Measurements from ENCODE around the gene FERMT3.

Gene FERMT3

GRCh38 chr11:64263021-64263946, 56.8 kb downstream of the FERMT3 start:
- TF ChIP-seq SUZ12 (IDR thresholded peaks at IDR 0.05) (no peak), ARNT (IDR thresholded peaks at IDR 0.05) (no peak), L3MBTL2 (conservative IDR thresholded peaks at IDR 0.05) (no peak), HDGF (IDR thresholded peaks at IDR 0.05; ENCODE audit: borderline replicate concordance) (no peak), FOXK2 (IDR thresholded peaks at IDR 0.05) (no peak), ZNF384 (IDR thresholded peaks at IDR 0.05) (no peak), FOXA1 (IDR thresholded peaks at IDR 0.05) (no peak)
- ChIA-PET POLR2A (interaction anchor here (0.6 to 2.3 kb wide), 5 partner anchors 8 to 54 kb away, joined by 3 to 5 read pairs (median 4); partner anchors contain the start of genes PLCB3, PPP1R14B and TRMT112), CTCF (no interaction called here)
- no peak for DNase-seq (ENCODE audit: extremely low spot score)

- CTCF ChIA-PET, result no interaction called here
- TF ChIP-seq PKNOX1 (IDR thresholded peaks at IDR 0.05) (no peak), SUZ12 (IDR thresholded peaks at IDR 0.05) (no peak), FOXM1 (IDR thresholded peaks at IDR 0.05; ENCODE audit: borderline replicate concordance) (no peak), LEF1 (IDR thresholded peaks at IDR 0.05; ENCODE audit: borderline replicate concordance) (no peak), L3MBTL2 (conservative IDR thresholded peaks at IDR 0.05) (no peak), FOXA1 (IDR thresholded peaks at IDR 0.05) (no peak), SP1 (IDR thresholded peaks at IDR 0.05) (no peak), TARDBP (IDR thresholded peaks at IDR 0.05) (no peak)
- no peak for DNase-seq (ENCODE audit: extremely low spot score)
- POLR2A ChIA-PET, result interaction anchor here (0.6 to 2.3 kb wide), 7 partner anchors 13 to 78 kb away, joined by 3 to 5 read pairs (median 3); partner anchors contain the start of genes PLCB3, PPP1R14B, STIP1 and TRMT112
Measured at GRCh38 chr11:64263947-64264317, 57.4 kb downstream of the FERMT3 start.

DNA sequence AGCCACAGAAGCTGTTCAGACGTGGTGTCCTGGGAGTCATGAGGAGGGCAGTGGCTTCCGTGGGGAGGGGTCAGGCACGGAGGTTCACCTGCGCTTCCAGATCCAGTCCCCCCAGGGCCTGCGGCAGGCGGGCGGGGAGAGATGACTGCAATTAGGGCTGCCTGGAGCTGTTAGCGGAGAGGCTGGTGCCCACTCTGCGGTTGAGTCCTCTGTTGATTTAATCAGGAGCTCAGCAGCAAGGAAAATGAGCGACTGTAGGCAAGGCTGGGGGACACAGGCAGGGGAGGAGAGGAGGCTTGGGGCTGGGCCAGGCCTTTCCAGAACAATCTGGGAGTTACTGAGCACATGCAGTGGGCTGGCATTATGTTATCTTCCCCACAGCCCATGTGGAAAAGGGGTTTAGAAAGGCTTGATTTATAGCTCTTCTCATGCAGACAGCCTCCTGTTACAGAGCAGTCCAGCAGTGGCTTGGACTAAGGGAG, 57.9 kb downstream of the FERMT3 start:
- ChIA-PET CTCF (no interaction called here), POLR2A (interaction anchor here (0.6 to 2.3 kb wide), 6 partner anchors 17 to 79 kb away, joined by 3 to 5 read pairs (median 3); partner anchors contain the start of genes PPP1R14B, STIP1 and TRMT112)
- TF ChIP-seq TARDBP (IDR thresholded peaks at IDR 0.05) (no peak), HDGF (IDR thresholded peaks at IDR 0.05; ENCODE audit: borderline replicate concordance) (no peak)
- DNase-seq (ENCODE audit: extremely low spot score), result no peak

- POLR2A ChIA-PET, result interaction anchor here (0.7 to 2.3 kb wide), 5 partner anchors 10 to 26 kb away, joined by 3 to 5 read pairs (median 3); partner anchors contain the start of gene PPP1R14B
- DNase-seq (ENCODE audit: extremely low spot score), result no peak
- TF ChIP-seq FOXK2 (IDR thresholded peaks at IDR 0.05) (no peak), TARDBP (IDR thresholded peaks at IDR 0.05) (no peak), NFRKB (IDR thresholded peaks at IDR 0.05) (no peak), CTBP1 (IDR thresholded peaks at IDR 0.05; ENCODE audit: borderline replicate concordance) (no peak), SP1 (IDR thresholded peaks at IDR 0.05) (no peak), PKNOX1 (IDR thresholded peaks at IDR 0.05) (no peak), ARNT (IDR thresholded peaks at IDR 0.05) (no peak), FOXM1 (IDR thresholded peaks at IDR 0.05; ENCODE audit: borderline replicate concordance) (no peak), HDGF (IDR thresholded peaks at IDR 0.05; ENCODE audit: borderline replicate concordance) (no peak), ZNF384 (IDR thresholded peaks at IDR 0.05) (no peak), ELF4 (IDR thresholded peaks at IDR 0.05) (no peak), SUZ12 (IDR thresholded peaks at IDR 0.05) (no peak), FOXA1 (IDR thresholded peaks at IDR 0.05) (no peak), L3MBTL2 (conservative IDR thresholded peaks at IDR 0.05) (no peak), BHLHE40 (IDR thresholded peaks at IDR 0.05; ENCODE audit: borderline replicate concordance) (no peak), LEF1 (IDR thresholded peaks at IDR 0.05; ENCODE audit: borderline replicate concordance) (no peak)
- CTCF ChIA-PET, result no interaction called here
Measured at GRCh38 chr11:64265176-64266160, 58.9 kb downstream of the FERMT3 start.

DNA sequence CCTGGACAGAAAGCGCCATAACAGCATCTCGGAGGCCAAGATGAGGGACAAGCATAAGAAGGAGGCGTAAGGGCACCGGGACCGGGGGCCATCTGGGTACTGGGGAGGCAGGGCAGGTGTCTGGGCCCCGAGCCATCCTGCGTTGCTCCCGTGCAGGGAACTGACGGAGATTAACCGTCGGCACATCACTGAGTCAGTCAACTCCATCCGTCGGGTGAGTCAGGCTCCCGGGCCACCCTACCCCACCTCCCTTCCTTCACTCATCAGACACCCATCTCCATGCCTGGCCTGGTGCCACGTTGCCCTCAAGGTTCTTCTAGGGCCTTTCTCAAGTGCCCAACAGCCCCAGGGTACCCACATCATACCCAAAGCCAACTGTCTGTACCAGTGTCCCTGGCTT, 59.8 kb downstream of the FERMT3 start:
- TF ChIP-seq ELF4 (IDR thresholded peaks at IDR 0.05), result no peak
- TF ChIP-seq PKNOX1 (IDR thresholded peaks at IDR 0.05), result no peak
- no peak for TF ChIP-seq LEF1 (IDR thresholded peaks at IDR 0.05; ENCODE audit: borderline replicate concordance)
- no peak for TF ChIP-seq TARDBP (IDR thresholded peaks at IDR 0.05)
- TF ChIP-seq HDGF (IDR thresholded peaks at IDR 0.05; ENCODE audit: borderline replicate concordance), result no peak
- no peak for TF ChIP-seq ZNF384 (IDR thresholded peaks at IDR 0.05)
- no peak for TF ChIP-seq SP1 (IDR thresholded peaks at IDR 0.05)
- no peak for TF ChIP-seq BHLHE40 (IDR thresholded peaks at IDR 0.05; ENCODE audit: borderline replicate concordance)
- TF ChIP-seq FOXA1 (IDR thresholded peaks at IDR 0.05), result no peak
- TF ChIP-seq FOXM1 (IDR thresholded peaks at IDR 0.05; ENCODE audit: borderline replicate concordance), result no peak
- no peak for TF ChIP-seq FOXK2 (IDR thresholded peaks at IDR 0.05)
- no peak for TF ChIP-seq SUZ12 (IDR thresholded peaks at IDR 0.05)
- TF ChIP-seq CTBP1 (IDR thresholded peaks at IDR 0.05; ENCODE audit: borderline replicate concordance), result no peak
- TF ChIP-seq ARNT (IDR thresholded peaks at IDR 0.05), result no peak
- TF ChIP-seq L3MBTL2 (conservative IDR thresholded peaks at IDR 0.05), result no peak
- TF ChIP-seq NFRKB (IDR thresholded peaks at IDR 0.05), result no peak
- POLR2A ChIA-PET, result no interaction called here
- CTCF ChIA-PET, result no interaction called here
- no peak for DNase-seq (ENCODE audit: extremely low spot score)
